ENCODE data around the gene CD14. TPM values are rescaled to one million over a fixed set of nuclear protein-coding genes. Genes with fewer than 3 reads are reported as not detected.
"Not testable (repeated sequence)": the region's sequence is repeated elsewhere in the genome, so short reads cannot be mapped to it uniquely, and the experiment has no call there.

Gene CD14
- 4.6 TPM for polyA plus RNA-seq (2013, experiment 1 of 2)
- polyA plus RNA-seq (2013, experiment 2 of 2) = 4.1 TPM

GRCh38 chr5:140633021-140633471 lies at the start of gene CD14:
Gene CD14, minus strand, starts transcription at chr5:140633175. Its CDS starts 104 bp downstream, at chr5:140633071.
- peaks cover 2% of the 10 kb centered on the region for H3K4me1 ChIP-seq (ENCODE audit: control insufficient read depth, insufficient read depth, low read length, poor library complexity, severe bottlenecking)
- 29 to 30% methylated on average over 7 to 11 of the region's 16 CpGs for WGBS, 2 experiments (ENCODE audit: insufficient coverage in 2 of 2)
- peak within 1 kb of the TSS; percentile 28 for H3K4me3 ChIP-seq (ENCODE audit: extremely low read depth, insufficient read depth, low read length, poor library complexity, severe bottlenecking)
- no peaks in the 10 kb centered on the region for H3K36me3 ChIP-seq (ENCODE audit: control insufficient read depth, insufficient read depth, low read length)
- H3K27ac ChIP-seq (ENCODE audit: low read depth, low read length, severe bottlenecking) = no peak within 1 kb of the TSS
- H3K9me3 ChIP-seq (ENCODE audit: control insufficient read depth, low read length) = peaks cover 8% of the 10 kb centered on the region

GRCh38 chr5:140678993-140679392 lies 46.0 kb upstream of the CD14 start:
- H3K4me3 ChIP-seq (ENCODE audit: extremely low read depth, insufficient read depth, low read length, poor library complexity, severe bottlenecking) = no peak overlapping the region
- no peaks in the 10 kb centered on the region for H3K9me3 ChIP-seq (ENCODE audit: control insufficient read depth, low read length)
- 90% methylated on average over 4 of the region's 7 CpGs; no CpG with 5 or more reads in 1 of the 2 experiments for WGBS, 2 experiments (ENCODE audit: insufficient coverage in 2 of 2)
- peaks cover 94% of the 10 kb centered on the region for H3K36me3 ChIP-seq (ENCODE audit: control insufficient read depth, insufficient read depth, low read length)
- no peak overlapping the region for H3K27ac ChIP-seq (ENCODE audit: low read depth, low read length, severe bottlenecking)
- H3K4me1 ChIP-seq (ENCODE audit: control insufficient read depth, insufficient read depth, low read length, poor library complexity, severe bottlenecking) = no peaks in the 10 kb centered on the region

GRCh38 chr5:140677947-140678346 lies 45.0 kb upstream of the CD14 start:
- Histone ChIP-seq H3K4me3 (ENCODE audit: extremely low read depth, insufficient read depth, low read length, poor library complexity, severe bottlenecking) (no peak overlapping the region), H3K4me1 (ENCODE audit: control insufficient read depth, insufficient read depth, low read length, poor library complexity, severe bottlenecking) (no peaks in the 10 kb centered on the region), H3K36me3 (ENCODE audit: control insufficient read depth, insufficient read depth, low read length) (peaks cover 94% of the 10 kb centered on the region), H3K9me3 (ENCODE audit: control insufficient read depth, low read length) (no peaks in the 10 kb centered on the region), H3K27ac (ENCODE audit: low read depth, low read length, severe bottlenecking) (no peak overlapping the region)
- 94 to 97% methylated on average over 3 of the region's 3 CpGs for WGBS, 2 experiments (ENCODE audit: insufficient coverage in 2 of 2)

GRCh38 chr5:140674629-140675028 lies 41.7 kb upstream of the CD14 start:
- peaks cover 84% of the 10 kb centered on the region for H3K36me3 ChIP-seq (ENCODE audit: control insufficient read depth, insufficient read depth, low read length)
- no peaks in the 10 kb centered on the region for H3K4me1 ChIP-seq (ENCODE audit: control insufficient read depth, insufficient read depth, low read length, poor library complexity, severe bottlenecking)
- no peak overlapping the region for H3K27ac ChIP-seq (ENCODE audit: low read depth, low read length, severe bottlenecking)
- WGBS, 2 experiments (ENCODE audit: insufficient coverage in 2 of 2) = 83 to 100% methylated on average over 3 to 4 of the region's 4 CpGs
- H3K9me3 ChIP-seq (ENCODE audit: control insufficient read depth, low read length) = no peaks in the 10 kb centered on the region
- no peak overlapping the region for H3K4me3 ChIP-seq (ENCODE audit: extremely low read depth, insufficient read depth, low read length, poor library complexity, severe bottlenecking)

GRCh38 chr5:140674211-140674610 lies 41.2 kb upstream of the CD14 start:
- Histone ChIP-seq H3K4me3 (ENCODE audit: extremely low read depth, insufficient read depth, low read length, poor library complexity, severe bottlenecking) (no peak overlapping the region), H3K4me1 (ENCODE audit: control insufficient read depth, insufficient read depth, low read length, poor library complexity, severe bottlenecking) (no peaks in the 10 kb centered on the region), H3K36me3 (ENCODE audit: control insufficient read depth, insufficient read depth, low read length) (peaks cover 84% of the 10 kb centered on the region), H3K9me3 (ENCODE audit: control insufficient read depth, low read length) (no peaks in the 10 kb centered on the region), H3K27ac (ENCODE audit: low read depth, low read length, severe bottlenecking) (no peak overlapping the region)
- WGBS, 2 experiments (ENCODE audit: insufficient coverage in 2 of 2) = 82% methylated on average over 2 of the region's 2 CpGs; no CpG with 5 or more reads in 1 of the 2 experiments

- 94% methylated on average over 31 to 40 of the region's 45 CpGs for WGBS, 2 experiments (ENCODE audit: insufficient coverage in 2 of 2)
- Histone ChIP-seq H3K4me3 (ENCODE audit: extremely low read depth, insufficient read depth, low read length, poor library complexity, severe bottlenecking) (no peak within 1 kb of the TSS), H3K36me3 (ENCODE audit: control insufficient read depth, insufficient read depth, low read length) (peaks cover 86% of the 10 kb centered on the region)
Measured at GRCh38 chr5:140673187-140673976, 40.4 kb upstream of the CD14 start, which contains the start of gene DND1. Gene DND1, minus strand, starts transcription at chr5:140673576. Its CDS starts 34 bp downstream, at chr5:140673542.

GRCh38 chr5:140672455-140673186 lies 39.6 kb upstream of the CD14 start:
- 96 to 98% methylated on average over 69 to 70 of the region's 70 CpGs for WGBS, 2 experiments (ENCODE audit: insufficient coverage in 2 of 2)
- Histone ChIP-seq H3K9me3 (ENCODE audit: control insufficient read depth, low read length) (no peaks in the 10 kb centered on the region), H3K4me1 (ENCODE audit: control insufficient read depth, insufficient read depth, low read length, poor library complexity, severe bottlenecking) (no peaks in the 10 kb centered on the region), H3K27ac (ENCODE audit: low read depth, low read length, severe bottlenecking) (no peak overlapping the region), H3K4me3 (ENCODE audit: extremely low read depth, insufficient read depth, low read length, poor library complexity, severe bottlenecking) (no peak overlapping the region), H3K36me3 (ENCODE audit: control insufficient read depth, insufficient read depth, low read length) (peaks cover 86% of the 10 kb centered on the region)

More at GRCh38 chr5:140673187-140673976, 40.4 kb upstream of the CD14 start, which contains the start of gene DND1:
- Histone ChIP-seq H3K27ac (ENCODE audit: low read depth, low read length, severe bottlenecking) (no peak within 1 kb of the TSS), H3K9me3 (ENCODE audit: control insufficient read depth, low read length) (no peaks in the 10 kb centered on the region), H3K4me1 (ENCODE audit: control insufficient read depth, insufficient read depth, low read length, poor library complexity, severe bottlenecking) (no peaks in the 10 kb centered on the region)

- no peaks in the 10 kb centered on the region for H3K4me1 ChIP-seq (ENCODE audit: control insufficient read depth, insufficient read depth, low read length, poor library complexity, severe bottlenecking)
- H3K4me3 ChIP-seq (ENCODE audit: extremely low read depth, insufficient read depth, low read length, poor library complexity, severe bottlenecking) = no peak overlapping the region
- H3K9me3 ChIP-seq (ENCODE audit: control insufficient read depth, low read length) = no peaks in the 10 kb centered on the region
- 95 to 100% methylated on average over 3 of the region's 7 CpGs for WGBS, 2 experiments (ENCODE audit: insufficient coverage in 2 of 2)
- H3K36me3 ChIP-seq (ENCODE audit: control insufficient read depth, insufficient read depth, low read length) = peaks cover 86% of the 10 kb centered on the region
- no peak overlapping the region for H3K27ac ChIP-seq (ENCODE audit: low read depth, low read length, severe bottlenecking)
Measured at GRCh38 chr5:140671472-140672125, 38.6 kb upstream of the CD14 start.

- 100% methylated on average over 1 of the region's 4 CpGs; no CpG with 5 or more reads in 1 of the 2 experiments for WGBS, 2 experiments (ENCODE audit: insufficient coverage in 2 of 2)
- peaks cover 84% of the 10 kb centered on the region for H3K36me3 ChIP-seq (ENCODE audit: control insufficient read depth, insufficient read depth, low read length)
- H3K9me3 ChIP-seq (ENCODE audit: control insufficient read depth, low read length); H3K27ac ChIP-seq (ENCODE audit: low read depth, low read length, severe bottlenecking); H3K4me3 ChIP-seq (ENCODE audit: extremely low read depth, insufficient read depth, low read length, poor library complexity, severe bottlenecking); H3K4me1 ChIP-seq (ENCODE audit: control insufficient read depth, insufficient read depth, low read length, poor library complexity, severe bottlenecking): not testable (repeated sequence)
Measured at GRCh38 chr5:140671035-140671434, 38.1 kb upstream of the CD14 start.

- 1 to 2% methylated on average over 38 to 50 of the region's 54 CpGs for WGBS, 2 experiments (ENCODE audit: insufficient coverage in 2 of 2)
- Histone ChIP-seq H3K4me3 (ENCODE audit: extremely low read depth, insufficient read depth, low read length, poor library complexity, severe bottlenecking) (peak within 1 kb of the TSS; percentile 97), H3K9me3 (ENCODE audit: control insufficient read depth, low read length) (no peaks in the 10 kb centered on the region), H3K27ac (ENCODE audit: low read depth, low read length, severe bottlenecking) (peak within 1 kb of the TSS; percentile 81), H3K4me1 (ENCODE audit: control insufficient read depth, insufficient read depth, low read length, poor library complexity, severe bottlenecking) (no peaks in the 10 kb centered on the region), H3K36me3 (ENCODE audit: control insufficient read depth, insufficient read depth, low read length) (peaks cover 73% of the 10 kb centered on the region)
Measured at GRCh38 chr5:140664359-140665119, 31.6 kb upstream of the CD14 start, which contains the start of gene WDR55. Gene WDR55, plus strand, starts transcription at chr5:140664904. Its CDS starts 9 bp downstream, at chr5:140664913.

Measured in mesodermal cell (in vitro differentiated cells).